Measurements from ENCODE around the gene SPATA31D1. TPM values are rescaled to one million over a fixed set of nuclear protein-coding genes. Genes with fewer than 3 reads are reported as not detected.

The SPATA31D1 gene
- total and polyA plus RNA-seq, 2 donors (not counting 3 experiments of a cell fraction or from before 2014, with no cell fraction given) = not detected

DNA sequence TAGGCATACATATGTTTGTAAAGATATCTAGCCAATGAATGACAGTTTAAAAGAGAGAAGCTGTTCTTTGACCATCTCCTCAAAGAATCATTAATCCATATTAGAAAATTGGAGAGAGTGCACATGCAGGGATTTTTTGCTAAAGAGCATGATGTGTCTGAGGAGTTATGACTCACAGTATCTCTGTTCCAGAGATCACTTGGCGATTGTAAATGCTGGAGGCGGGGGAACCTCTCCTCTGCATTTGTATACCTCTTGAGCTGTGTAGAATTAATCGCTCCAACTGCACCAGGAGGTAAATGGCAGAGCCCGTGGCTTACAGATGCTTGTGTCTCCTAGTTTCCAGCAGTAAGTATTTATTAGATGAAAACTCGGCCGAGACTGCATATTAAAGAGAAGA is 3.6 kb upstream of the SPATA31D1 start:
- FAIRE-seq = no peak
- H3K9me1 ChIP-seq (replicated peaks; ENCODE audit: control insufficient read depth, extremely low read depth, insufficient read depth, low read length) = no peaks in the 10 kb centered on the region
- POLR2A ChIA-PET = no interaction called here
- no peaks in the 10 kb centered on the region for H4K20me1 ChIP-seq (replicated peaks; ENCODE audit: control insufficient read depth, extremely low read depth, insufficient read depth, low read length)
- intact Hi-C loops (cut with micrococcal nuclease) (loop anchor here (10.0 kb wide), 1 partner anchor 100 kb away; no protein-coding TSS in a partner anchor), dilution Hi-C loops (cut with MboI; ENCODE audit: extremely low pct_ligation_motif_present, low sequenced_read_pairs) (no loop called here)
- no peaks in the 10 kb centered on the region for H3K79me2 ChIP-seq (ENCODE audit: control insufficient read depth, insufficient read depth, low read length)
- H3K9me3 ChIP-seq (replicated peaks; ENCODE audit: control insufficient read depth, insufficient read depth, low read length) = no peaks in the 10 kb centered on the region
- CTCF ChIA-PET = no interaction called here
- no peak overlapping the region for H2AFZ ChIP-seq (ENCODE audit: low read depth, low read length)
- no peak for DNase-seq (ENCODE audit: low read depth, low spot score)
- no peak for TF ChIP-seq FOS (IDR thresholded peaks at IDR 0.05; ENCODE audit: borderline replicate concordance, insufficient read depth, low read length)
- TF ChIP-seq, protein P1, sequence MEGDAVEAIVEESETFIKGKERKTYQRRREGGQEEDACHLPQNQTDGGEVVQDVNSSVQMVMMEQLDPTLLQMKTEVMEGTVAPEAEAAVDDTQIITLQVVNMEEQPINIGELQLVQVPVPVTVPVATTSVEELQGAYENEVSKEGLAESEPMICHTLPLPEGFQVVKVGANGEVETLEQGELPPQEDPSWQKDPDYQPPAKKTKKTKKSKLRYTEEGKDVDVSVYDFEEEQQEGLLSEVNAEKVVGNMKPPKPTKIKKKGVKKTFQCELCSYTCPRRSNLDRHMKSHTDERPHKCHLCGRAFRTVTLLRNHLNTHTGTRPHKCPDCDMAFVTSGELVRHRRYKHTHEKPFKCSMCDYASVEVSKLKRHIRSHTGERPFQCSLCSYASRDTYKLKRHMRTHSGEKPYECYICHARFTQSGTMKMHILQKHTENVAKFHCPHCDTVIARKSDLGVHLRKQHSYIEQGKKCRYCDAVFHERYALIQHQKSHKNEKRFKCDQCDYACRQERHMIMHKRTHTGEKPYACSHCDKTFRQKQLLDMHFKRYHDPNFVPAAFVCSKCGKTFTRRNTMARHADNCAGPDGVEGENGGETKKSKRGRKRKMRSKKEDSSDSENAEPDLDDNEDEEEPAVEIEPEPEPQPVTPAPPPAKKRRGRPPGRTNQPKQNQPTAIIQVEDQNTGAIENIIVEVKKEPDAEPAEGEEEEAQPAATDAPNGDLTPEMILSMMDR (IDR thresholded peaks at IDR 0.05; ENCODE audit: extremely low read depth in 1 of 2, insufficient read depth in 1 of 2, low read depth in 1 of 2, low read length in 2 of 2) = no peak
- TF ChIP-seq JUN (IDR thresholded peaks at IDR 0.05; ENCODE audit: borderline replicate concordance, insufficient read depth, insufficient read length, low read depth) = no peak
- no peak for TF ChIP-seq POLR2A (IDR thresholded peaks at IDR 0.05; ENCODE audit: low read depth, low read length)
- no peak for TF ChIP-seq EZH2 (IDR thresholded peaks at IDR 0.05; ENCODE audit: borderline replicate concordance, low read depth, low read length, severe bottlenecking)
- no peak for TF ChIP-seq MYC (IDR thresholded peaks at IDR 0.05; ENCODE audit: low read depth, low read length)
- TF ChIP-seq, protein P2, sequence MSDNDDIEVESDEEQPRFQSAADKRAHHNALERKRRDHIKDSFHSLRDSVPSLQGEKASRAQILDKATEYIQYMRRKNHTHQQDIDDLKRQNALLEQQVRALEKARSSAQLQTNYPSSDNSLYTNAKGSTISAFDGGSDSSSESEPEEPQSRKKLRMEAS (IDR thresholded peaks at IDR 0.05; ENCODE audit: insufficient read depth, insufficient read length) = no peak
- TF ChIP-seq POLR2AphosphoS5 (IDR thresholded peaks at IDR 0.05; ENCODE audit: insufficient read depth, low read depth, low read length) = no peak
- H3K4me3 ChIP-seq (replicated peaks in 1 of 3; ENCODE audit: insufficient read depth in 1 of 3, low read depth in 1 of 3, low read length in 3 of 3) = no peak overlapping the region
- H3K4me2 ChIP-seq (ENCODE audit: insufficient read depth, low read length) = no peak overlapping the region
- H3K4me1 ChIP-seq (ENCODE audit: control insufficient read depth, extremely low read depth, insufficient read depth, low read length) = no peaks in the 10 kb centered on the region
- no peak overlapping the region for H3K27ac ChIP-seq (ENCODE audit: insufficient read depth, low read depth, low read length)
- no peak overlapping the region for H3K9ac ChIP-seq (replicated peaks; ENCODE audit: extremely low read depth, insufficient read depth, low read length)
- no peaks in the 10 kb centered on the region for H3K27me3 ChIP-seq (ENCODE audit: control insufficient read depth in 2 of 2, insufficient read depth in 2 of 2, low read length in 2 of 2)
- H3K36me3 ChIP-seq (ENCODE audit: control insufficient read depth in 2 of 2, extremely low read depth in 1 of 2, insufficient read depth in 2 of 2, low read length in 2 of 2) = no peaks in the 10 kb centered on the region
- BruUV-seq (replicated peaks) = no TSS peak

Data from endothelial cell of umbilical vein (primary cell).